Fibroblast of lung (primary cell): Measurements from ENCODE around the gene HTN1. TPM values are rescaled to one million over a fixed set of nuclear protein-coding genes. Genes with fewer than 3 reads are reported as not detected.

Experiments used
- DNase-seq, 2 donors: peaks; one replicate each; pipeline versions ENCODE4 v3.0.0 to v3.0.0-alpha.2; 2010; ENCODE audit warnings: low read depth in 2 of 2
- H2AFZ ChIP-seq: 2 replicates; pipeline ENCODE4 v1.5.1; 2012; ENCODE audit warnings: low read length, control low read depth, inconsistent platforms
- H3K27ac ChIP-seq: 2 replicates; pipeline ENCODE4 v1.5.1; 2011; ENCODE audit warnings: low read length, control low read depth; ENCODE audit not compliant: insufficient read depth
- H3K27me3 ChIP-seq: 2 replicates; pipeline ENCODE4 v1.5.1; 2011; ENCODE audit warnings: mild to moderate bottlenecking, low read length; ENCODE audit not compliant: control insufficient read depth, insufficient read depth
- H3K36me3 ChIP-seq: 2 replicates; pipeline ENCODE4 v1.5.1; 2011; ENCODE audit warnings: low read length; ENCODE audit not compliant: control insufficient read depth, insufficient read depth
- H3K4me1 ChIP-seq: 2 replicates; pipeline ENCODE4 v1.5.1; 2011; ENCODE audit warnings: low read length; ENCODE audit not compliant: control insufficient read depth, insufficient read depth; ENCODE audit errors: extremely low read depth
- H3K4me2 ChIP-seq: 2 replicates; pipeline ENCODE4 v1.5.1; 2011; ENCODE audit warnings: low read length, control low read depth; ENCODE audit not compliant: insufficient read depth; ENCODE audit errors: extremely low read depth
- H3K4me3 ChIP-seq, 4 experiments: fragments of 200-600 bp in 1 of 4; sonication (generic) in 1 of 4; replicated peaks in 1 of 4; 2 replicates each; pipeline ENCODE4 v1.5.1; 2011 to 2016; ENCODE audit warnings: low read length in 4 of 4, low read depth in 3 of 4, mild to moderate bottlenecking in 3 of 4, control low read depth in 2 of 4, inconsistent platforms in 1 of 4, mixed read lengths in 1 of 4; ENCODE audit not compliant: insufficient read depth in 1 of 4; ENCODE audit errors: control extremely low read depth in 1 of 4
- H3K79me2 ChIP-seq: 2 replicates; pipeline ENCODE4 v1.5.1; 2012; ENCODE audit warnings: mild to moderate bottlenecking, low read length, inconsistent platforms; ENCODE audit not compliant: control insufficient read depth, insufficient read depth
- H3K9ac ChIP-seq: 2 replicates; pipeline ENCODE4 v1.5.1; 2011; ENCODE audit warnings: mild to moderate bottlenecking, low read length, control low read depth; ENCODE audit not compliant: insufficient read depth
- H3K9me3 ChIP-seq: 2 replicates; pipeline ENCODE4 v1.5.1; 2012; ENCODE audit warnings: low read depth, low read length; ENCODE audit not compliant: control insufficient read depth, insufficient read depth
- H4K20me1 ChIP-seq: 2 replicates; pipeline ENCODE4 v1.5.1; 2011; ENCODE audit warnings: low read length; ENCODE audit not compliant: control insufficient read depth, insufficient read depth; ENCODE audit errors: extremely low read depth
- CTCF ChIP-seq, 2 donors: IDR thresholded peaks in 1 of 2; conservative IDR thresholded peaks in 1 of 2; 1 replicate in 1 of 2; 2 replicates in 1 of 2; pipeline ENCODE4 v1.5.1; 2011 to 2012; ENCODE audit warnings: low read length in 2 of 2, control low read depth in 1 of 2, inconsistent platforms in 1 of 2, low read depth in 1 of 2, mild to moderate bottlenecking in 1 of 2
- EZH2 ChIP-seq: IDR thresholded peaks from 2 replicates; pipeline ENCODE4 v1.5.1; 2012; ENCODE audit warnings: low read length, control low read depth, mild to moderate bottlenecking; ENCODE audit errors: missing control alignments
- polyA plus RNA-seq, 2 donors: library from polyadenylated mRNA; depleted of rRNA in 1 of 2; stranded (reverse) in 1 of 2; unstranded in 1 of 2; fragments of >200 nt; gene quantifications; 2 replicates each; pipeline ENCODE4 v1.2.1, GENCODE V29; 2011 to 2012; ENCODE audit warnings: missing spikeins in 1 of 2
- total RNA-seq: library from RNA; depleted of rRNA; stranded (reverse); fragments of >200 nt; gene quantifications from 2 replicates; pipeline ENCODE4 v1.2.1, GENCODE V29; 2014

Gene HTN1
- total and polyA plus RNA-seq, 2 donors (not counting 1 experiment from before 2014, with no cell fraction given) = not detected

DNA sequence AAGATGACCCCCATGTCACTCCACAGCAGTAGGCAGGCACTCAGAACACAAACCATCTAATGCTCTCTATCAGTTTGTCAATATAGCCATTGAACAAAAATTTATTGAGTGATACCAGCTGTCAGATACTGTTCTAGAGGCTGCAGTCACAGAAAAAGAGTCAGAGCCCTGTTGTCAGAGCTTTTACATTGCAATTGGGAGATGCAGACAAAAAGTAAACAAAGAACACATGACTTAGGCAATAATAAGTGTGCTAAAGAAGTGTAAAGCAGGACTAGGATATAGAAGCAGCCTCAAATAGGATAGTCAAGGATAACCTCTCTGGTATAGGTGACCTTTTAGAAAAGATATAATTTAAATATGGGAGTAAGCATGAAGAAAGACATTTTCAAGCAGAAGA is 8.9 kb downstream of the HTN1 start:
- DNase-seq = no peak
- Histone ChIP-seq H3K27me3 (no peaks in the 10 kb centered on the region), H3K9me3 (no peaks in the 10 kb centered on the region), H3K4me1 (no peaks in the 10 kb centered on the region), H3K36me3 (no peaks in the 10 kb centered on the region), H3K79me2 (no peaks in the 10 kb centered on the region), H3K4me3 (no peak overlapping the region), H3K9ac (no peak overlapping the region), H4K20me1 (no peaks in the 10 kb centered on the region), H2AFZ (no peak overlapping the region), H3K27ac (no peak overlapping the region), H3K4me2 (no peak overlapping the region)
- no peak for TF ChIP-seq CTCF (conservative IDR thresholded peaks at IDR 0.05 in 1 of 2, IDR thresholded peaks at IDR 0.05 in 1 of 2; ENCODE audit: low read depth in 1 of 2, low read length in 2 of 2)
- no peak for TF ChIP-seq EZH2

DNA sequence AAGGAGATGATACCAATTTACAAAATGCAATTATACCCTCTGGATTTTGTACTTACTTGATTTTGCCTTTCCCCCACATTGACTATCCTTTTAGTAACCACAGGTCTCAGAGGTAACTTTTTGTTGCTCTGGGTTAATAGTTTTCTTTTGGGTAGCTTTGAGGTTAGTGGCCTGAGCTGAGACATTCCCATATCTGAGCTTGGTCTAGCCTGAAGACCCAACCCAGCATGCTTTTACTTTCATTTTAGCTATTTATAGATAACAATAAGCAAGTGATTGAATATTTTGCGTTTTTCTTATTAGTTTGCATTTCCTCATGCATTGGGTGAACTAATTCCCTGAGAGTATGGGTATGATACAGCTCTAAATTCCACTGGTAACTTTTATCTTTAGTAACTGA is 11.8 kb downstream of the HTN1 start:
- DNase-seq = no peak
- Histone ChIP-seq H3K9ac (no peak overlapping the region), H3K4me1 (no peaks in the 10 kb centered on the region), H3K4me2 (no peak overlapping the region), H3K27ac (no peak overlapping the region), H3K9me3 (no peaks in the 10 kb centered on the region), H2AFZ (no peak overlapping the region), H3K27me3 (no peaks in the 10 kb centered on the region), H4K20me1 (no peaks in the 10 kb centered on the region), H3K4me3 (no peak overlapping the region), H3K79me2 (no peaks in the 10 kb centered on the region), H3K36me3 (no peaks in the 10 kb centered on the region)
- TF ChIP-seq EZH2 = no peak
- no peak for TF ChIP-seq CTCF (conservative IDR thresholded peaks at IDR 0.05 in 1 of 2, IDR thresholded peaks at IDR 0.05 in 1 of 2; ENCODE audit: low read depth in 1 of 2, low read length in 2 of 2)

GRCh38 chr4:70080205-70080604 is 30.0 kb downstream of the HTN1 start:
- TF ChIP-seq CTCF (conservative IDR thresholded peaks at IDR 0.05 in 1 of 2, IDR thresholded peaks at IDR 0.05 in 1 of 2; ENCODE audit: low read depth in 1 of 2, low read length in 2 of 2) = no peak
- no peak for TF ChIP-seq EZH2
- DNase-seq = no peak
- H3K4me3 ChIP-seq = no peak overlapping the region
- H2AFZ ChIP-seq = no peak overlapping the region
- no peaks in the 10 kb centered on the region for H3K9me3 ChIP-seq
- no peaks in the 10 kb centered on the region for H3K27me3 ChIP-seq
- H3K79me2 ChIP-seq = no peaks in the 10 kb centered on the region
- H3K9ac ChIP-seq = no peak overlapping the region
- no peak overlapping the region for H3K4me2 ChIP-seq
- H4K20me1 ChIP-seq = no peaks in the 10 kb centered on the region
- no peak overlapping the region for H3K27ac ChIP-seq
- H3K36me3 ChIP-seq = no peaks in the 10 kb centered on the region
- H3K4me1 ChIP-seq = no peaks in the 10 kb centered on the region
